IgD-negative memory B cell (primary cell): ENCODE data around the gene KLF1. TPM values are rescaled to one million over a fixed set of nuclear protein-coding genes. Genes with fewer than 3 reads are reported as not detected.

Source experiments
- H3K27ac Mint-ChIP-seq, 3 donors: one replicate each; pipeline ENCODE4 v1.8.0; 2020 to 2022; ENCODE audit warnings: mild to moderate bottlenecking in 3 of 3, mixed read lengths in 3 of 3, moderate library complexity in 1 of 3
- H3K27me3 Mint-ChIP-seq: one replicate; pipeline ENCODE4 v1.8.0; 2021; ENCODE audit warnings: mixed read lengths
- H3K36me3 Mint-ChIP-seq: one replicate; pipeline ENCODE4 v1.8.0; 2020; ENCODE audit warnings: mild to moderate bottlenecking, mixed read lengths
- H3K4me1 Mint-ChIP-seq, 3 donors: one replicate each; pipeline ENCODE4 v1.8.0; 2020 to 2022; ENCODE audit warnings: mixed read lengths in 3 of 3, mild to moderate bottlenecking in 1 of 3
- H3K4me3 Mint-ChIP-seq, 4 donors: one replicate each; pipeline ENCODE4 v1.8.0; 2020 to 2022; ENCODE audit warnings: mild to moderate bottlenecking in 4 of 4, mixed read lengths in 4 of 4, moderate library complexity in 3 of 4
- H3K9me3 Mint-ChIP-seq, 3 donors: one replicate each; pipeline ENCODE4 v1.8.0; 2020 to 2021; ENCODE audit warnings: mixed read lengths in 3 of 3, mild to moderate bottlenecking in 1 of 3
- polyA plus RNA-seq: library from polyadenylated mRNA; unstranded; fragments of 300-500 nt; fragmentation: Illumina TruSeq; gene quantifications from one replicate; pipeline ENCODE4 v1.2.3, GENCODE V29; 2021

The KLF1 gene
- polyA plus RNA-seq, 1 donor from 2014 or later: not detected

GRCh38 chr19:12841094-12841493 is 45.9 kb downstream of the KLF1 start:
- peaks cover 5 to 18% (median 12%) of the 10 kb centered on the region in 3 donors for H3K4me1 Mint-ChIP-seq
- peaks cover 53% of the 10 kb centered on the region for H3K27me3 Mint-ChIP-seq
- peak overlapping the region in 3 of 4 donors; percentile 24 to 75 (median 34) for H3K4me3 Mint-ChIP-seq
- H3K36me3 Mint-ChIP-seq: no peaks in the 10 kb centered on the region
- H3K9me3 Mint-ChIP-seq: peaks cover 0 to 10% (median 0%) of the 10 kb centered on the region in 3 donors
- peak overlapping the region in 2 of 3 donors; percentile 52 to 69 for H3K27ac Mint-ChIP-seq

GRCh38 chr19:12840091-12841079 is 46.6 kb downstream of the KLF1 start:
- Mint-ChIP-seq H3K27ac (peak overlapping the region in 1 of 3 donors; percentile 52), H3K4me3 (peak overlapping the region in 2 of 4 donors; percentile 24 to 81), H3K27me3 (peaks cover 59% of the 10 kb centered on the region), H3K36me3 (no peaks in the 10 kb centered on the region), H3K9me3 (peaks cover 0 to 10% (median 0%) of the 10 kb centered on the region in 3 donors), H3K4me1 (peaks cover 5 to 22% (median 12%) of the 10 kb centered on the region in 3 donors)

- H3K4me1 Mint-ChIP-seq: peaks cover 5 to 27% (median 17%) of the 10 kb centered on the region in 3 donors
- peak overlapping the region in 1 of 3 donors; percentile 15 for H3K27ac Mint-ChIP-seq
- no peaks in the 10 kb centered on the region for H3K36me3 Mint-ChIP-seq
- H3K27me3 Mint-ChIP-seq: peaks cover 71% of the 10 kb centered on the region
- peak overlapping the region; percentile 2 to 79 (median 62) for H3K4me3 Mint-ChIP-seq
- peaks cover 0 to 13% (median 0%) of the 10 kb centered on the region in 3 donors for H3K9me3 Mint-ChIP-seq
Measured at GRCh38 chr19:12838886-12839756, 47.9 kb downstream of the KLF1 start.

- Mint-ChIP-seq H3K4me3 (peak within 1 kb of the TSS; percentile 63 to 83 (median 72)), H3K9me3 (peaks cover 0 to 13% (median 0%) of the 10 kb centered on the region in 3 donors), H3K4me1 (peaks cover 6 to 28% (median 17%) of the 10 kb centered on the region in 3 donors), H3K36me3 (no peaks in the 10 kb centered on the region), H3K27ac (peak within 1 kb of the TSS in 2 of 3 donors; percentile 81 to 83), H3K27me3 (peaks cover 71% of the 10 kb centered on the region)
Measured at GRCh38 chr19:12838182-12838885, 48.7 kb downstream of the KLF1 start, which contains the start of gene MAST1. Gene MAST1 (plus strand): TSS chr19:12838515. CDS start chr19:12838573, 58 bp downstream.

- Mint-ChIP-seq H3K4me1 (peaks cover 14 to 33% (median 23%) of the 10 kb centered on the region in 3 donors), H3K27me3 (peaks cover 77% of the 10 kb centered on the region), H3K27ac (peak overlapping the region in 1 of 3 donors; percentile 81), H3K4me3 (peak overlapping the region in 3 of 4 donors; percentile 49 to 83 (median 63)), H3K36me3 (no peaks in the 10 kb centered on the region), H3K9me3 (peaks cover 0 to 15% (median 1%) of the 10 kb centered on the region in 3 donors)
Measured at GRCh38 chr19:12837225-12837624, 49.8 kb downstream of the KLF1 start.

GRCh38 chr19:12836529-12836863 is 50.5 kb downstream of the KLF1 start:
- Mint-ChIP-seq H3K27me3 (peaks cover 81% of the 10 kb centered on the region), H3K9me3 (peaks cover 0 to 18% (median 6%) of the 10 kb centered on the region in 3 donors), H3K4me1 (peaks cover 19 to 32% (median 29%) of the 10 kb centered on the region in 3 donors), H3K4me3 (peak overlapping the region in 3 of 4 donors; percentile 44 to 63 (median 63)), H3K27ac (peak overlapping the region in 2 of 3 donors; percentile 81 to 90), H3K36me3 (no peaks in the 10 kb centered on the region)

- Mint-ChIP-seq H3K27ac (peak overlapping the region; percentile 62 to 90 (median 81)), H3K36me3 (no peaks in the 10 kb centered on the region), H3K4me1 (peaks cover 23 to 25% (median 24%) of the 10 kb centered on the region in 3 donors), H3K27me3 (peaks cover 78% of the 10 kb centered on the region), H3K9me3 (peaks cover 0 to 17% (median 6%) of the 10 kb centered on the region in 3 donors), H3K4me3 (peak overlapping the region in 3 of 4 donors; percentile 63 to 90 (median 73))
Measured at GRCh38 chr19:12834976-12835757, 51.8 kb downstream of the KLF1 start.

- H3K9me3 Mint-ChIP-seq: peaks cover 0 to 15% (median 6%) of the 10 kb centered on the region in 3 donors
- H3K4me3 Mint-ChIP-seq: peak within 1 kb of the TSS; percentile 61 to 90 (median 68)
- H3K27me3 Mint-ChIP-seq: peaks cover 79% of the 10 kb centered on the region
- peak within 1 kb of the TSS; percentile 53 to 90 (median 62) for H3K27ac Mint-ChIP-seq
- no peaks in the 10 kb centered on the region for H3K36me3 Mint-ChIP-seq
- peaks cover 21 to 25% (median 21%) of the 10 kb centered on the region in 3 donors for H3K4me1 Mint-ChIP-seq
Measured at GRCh38 chr19:12834566-12834943, 52.4 kb downstream of the KLF1 start, which contains the start of gene RTBDN. Gene RTBDN (minus strand): TSS chr19:12834579. CDS start chr19:12829979, 4,600 bp downstream.

Other genes starting within 250 kb of the KLF1 start
- gene MAN2B1, start 220.5 kb downstream of the KLF1 start, polyA plus RNA-seq: 99.6 TPM
- gene WDR83, start 220.4 kb downstream of the KLF1 start, polyA plus RNA-seq: 18.4 TPM
- gene DHPS, start 205.3 kb downstream of the KLF1 start, polyA plus RNA-seq: 111 TPM
- not detected for gene GNG14, start 199.2 kb downstream of the KLF1 start, polyA plus RNA-seq
- 5.1 TPM for gene FBXW9, start 190.6 kb downstream of the KLF1 start, polyA plus RNA-seq
- 4.2 TPM for gene TNPO2, start 163.3 kb downstream of the KLF1 start, polyA plus RNA-seq
- 299 TPM for gene TRIR, start 152.5 kb downstream of the KLF1 start, polyA plus RNA-seq
- 64.2 TPM for gene GET3, start 149.7 kb downstream of the KLF1 start, polyA plus RNA-seq
- not detected for gene BEST2, start 135.4 kb downstream of the KLF1 start, polyA plus RNA-seq
- gene HOOK2, start 111.6 kb downstream of the KLF1 start, polyA plus RNA-seq: 6.6 TPM
- 955 TPM for gene JUNB, start 95.7 kb downstream of the KLF1 start, polyA plus RNA-seq
- gene PRDX2, start 85.4 kb downstream of the KLF1 start, polyA plus RNA-seq: 195 TPM
- gene THSD8, start 85.1 kb downstream of the KLF1 start, polyA plus RNA-seq: 6.4 TPM
- gene RNASEH2A, start 80.6 kb downstream of the KLF1 start, polyA plus RNA-seq: 27.4 TPM
- gene RTBDN, start 52.6 kb downstream of the KLF1 start, polyA plus RNA-seq: not detected
- gene MAST1, start 48.7 kb downstream of the KLF1 start, polyA plus RNA-seq: 1.2 TPM
- gene DNASE2, start 5.8 kb downstream of the KLF1 start, polyA plus RNA-seq: 49.6 TPM
- gene GCDH, start 4.0 kb upstream of the KLF1 start, polyA plus RNA-seq: 13.5 TPM
- gene SYCE2, start 32.1 kb upstream of the KLF1 start, polyA plus RNA-seq: not detected
- gene FARSA, start 46.5 kb upstream of the KLF1 start, polyA plus RNA-seq: 56.8 TPM
- 158 TPM for gene CALR, start 51.4 kb upstream of the KLF1 start, polyA plus RNA-seq
- gene RAD23A, start 58.7 kb upstream of the KLF1 start, polyA plus RNA-seq: 132 TPM
- 84.1 TPM for gene GADD45GIP1, start 70.0 kb upstream of the KLF1 start, polyA plus RNA-seq
- gene DAND5, start 82.4 kb upstream of the KLF1 start, polyA plus RNA-seq: not detected
- gene NFIX, start 108.3 kb upstream of the KLF1 start, polyA plus RNA-seq: 0.09 TPM
- gene LYL1, start 215.7 kb upstream of the KLF1 start, polyA plus RNA-seq: 90.1 TPM
- gene TRMT1, start 229.5 kb upstream of the KLF1 start, polyA plus RNA-seq: 30.7 TPM
- 2.7 TPM for gene NACC1, start 231.1 kb upstream of the KLF1 start, polyA plus RNA-seq